Loucy (cell line): ENCODE measurements around the gene ADM.

Experiments used
- CTCF ChIP-seq: fragments of 200-600 bp; sonication (generic); conservative IDR thresholded peaks from 2 replicates; pipeline ENCODE4 v1.5.1; 2014; ENCODE audit warnings: mild to moderate bottlenecking, antibody characterized with exemption, low read length
- EZH2phosphoT487 ChIP-seq: fragments of 200-600 bp; IDR thresholded peaks from 2 replicates; pipeline ENCODE4 v1.6.1; 2018; ENCODE audit warnings: antibody characterized with exemption, mild to moderate bottlenecking, moderate library complexity, borderline replicate concordance

DNA sequence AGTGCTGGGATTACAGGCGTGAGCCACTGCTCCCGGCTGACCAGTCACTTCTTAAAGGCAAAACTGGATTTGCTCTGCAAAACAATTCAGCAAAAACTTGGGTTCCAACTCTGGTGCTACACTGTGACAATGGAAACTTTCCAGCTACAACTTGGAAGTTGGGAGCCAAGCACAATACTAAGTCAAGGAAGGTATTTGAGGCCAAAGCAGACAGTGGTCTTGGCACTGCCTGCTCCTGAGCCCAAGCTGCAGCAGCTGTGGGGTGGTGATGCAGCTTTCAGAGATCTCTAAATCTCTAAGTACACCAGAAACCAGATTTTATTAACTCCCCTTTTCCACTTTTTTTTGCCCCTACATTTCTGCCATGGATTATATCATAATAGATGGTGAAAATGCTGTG is 17.5 kb downstream of the ADM start:
- no peak for TF ChIP-seq CTCF
- no peak for TF ChIP-seq EZH2phosphoT487
